Measurements from ENCODE around the gene G3BP1.

DNA sequence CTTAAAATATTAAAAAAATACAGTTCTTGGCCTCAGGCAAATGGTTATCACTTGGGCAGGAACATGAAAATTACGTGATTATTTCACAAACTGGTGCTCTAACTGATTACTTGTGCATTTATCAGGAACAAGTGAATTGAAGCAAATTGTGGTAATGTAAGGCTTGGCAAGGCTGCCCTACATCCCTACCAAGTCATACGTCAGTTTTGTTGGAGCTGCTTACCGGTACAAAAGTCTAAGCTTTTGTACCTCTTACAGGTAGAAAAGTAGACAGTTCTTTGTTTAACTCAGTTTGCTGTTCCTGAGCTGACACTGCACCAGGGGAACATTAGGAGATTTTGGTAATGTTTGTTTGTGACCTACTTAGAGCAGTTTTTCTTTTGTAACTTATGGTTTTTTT lies 2.2 kb downstream of the G3BP1 start:
- TF ChIP-seq, protein P1, sequence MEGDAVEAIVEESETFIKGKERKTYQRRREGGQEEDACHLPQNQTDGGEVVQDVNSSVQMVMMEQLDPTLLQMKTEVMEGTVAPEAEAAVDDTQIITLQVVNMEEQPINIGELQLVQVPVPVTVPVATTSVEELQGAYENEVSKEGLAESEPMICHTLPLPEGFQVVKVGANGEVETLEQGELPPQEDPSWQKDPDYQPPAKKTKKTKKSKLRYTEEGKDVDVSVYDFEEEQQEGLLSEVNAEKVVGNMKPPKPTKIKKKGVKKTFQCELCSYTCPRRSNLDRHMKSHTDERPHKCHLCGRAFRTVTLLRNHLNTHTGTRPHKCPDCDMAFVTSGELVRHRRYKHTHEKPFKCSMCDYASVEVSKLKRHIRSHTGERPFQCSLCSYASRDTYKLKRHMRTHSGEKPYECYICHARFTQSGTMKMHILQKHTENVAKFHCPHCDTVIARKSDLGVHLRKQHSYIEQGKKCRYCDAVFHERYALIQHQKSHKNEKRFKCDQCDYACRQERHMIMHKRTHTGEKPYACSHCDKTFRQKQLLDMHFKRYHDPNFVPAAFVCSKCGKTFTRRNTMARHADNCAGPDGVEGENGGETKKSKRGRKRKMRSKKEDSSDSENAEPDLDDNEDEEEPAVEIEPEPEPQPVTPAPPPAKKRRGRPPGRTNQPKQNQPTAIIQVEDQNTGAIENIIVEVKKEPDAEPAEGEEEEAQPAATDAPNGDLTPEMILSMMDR (IDR thresholded peaks at IDR 0.05) = no peak
- TF ChIP-seq POLR2A (IDR thresholded peaks at IDR 0.05) = no peak
